LNCAP (cell line): ENCODE measurements around the gene TMEM129.

Experiments
- TF ChIP-seq, protein P1 (sequence below): fragments of 450-650 bp; IDR thresholded peaks from 2 replicates; pipeline ENCODE4 v1.5.1; 2017; ENCODE audit warnings: mild to moderate bottlenecking

TMEM129 gene

DNA sequence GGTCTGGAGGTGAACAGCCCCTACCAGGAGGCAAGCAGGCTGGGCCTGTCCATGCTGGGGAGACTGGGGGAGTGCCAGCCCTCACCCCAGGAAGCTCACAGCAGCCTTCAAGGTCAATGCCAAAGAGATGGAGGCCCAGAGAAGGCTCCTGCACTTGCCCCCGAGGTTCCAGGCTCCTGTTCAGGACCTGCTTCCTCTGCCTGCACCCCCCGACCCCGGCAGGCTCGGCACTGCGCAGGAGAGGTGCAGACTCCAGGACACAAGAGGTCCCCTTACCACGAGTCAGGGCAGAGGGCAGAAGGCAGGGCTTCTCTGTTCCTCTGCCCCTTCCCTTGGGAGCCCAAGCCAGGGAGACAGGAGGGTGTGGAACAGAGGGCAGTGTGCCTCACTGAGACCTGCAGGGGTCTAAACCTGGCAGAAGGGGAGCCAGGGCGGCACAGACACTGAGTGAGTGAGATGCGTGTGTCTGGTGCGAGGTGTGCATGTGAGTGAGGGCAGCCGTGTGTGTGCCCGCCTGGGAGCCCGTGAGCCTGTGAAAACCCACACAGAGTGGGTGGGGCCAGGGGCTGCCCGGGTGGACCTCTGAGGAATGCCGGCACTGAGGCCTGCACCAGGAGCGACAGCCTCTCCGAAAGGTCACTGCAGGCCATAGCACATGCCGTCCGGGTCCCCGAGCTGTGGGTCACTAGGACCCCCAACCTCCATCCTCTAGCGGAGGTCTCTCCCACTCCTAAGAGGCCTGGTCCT is 41.3 kb upstream of the TMEM129 start:
- TF ChIP-seq, protein P1, sequence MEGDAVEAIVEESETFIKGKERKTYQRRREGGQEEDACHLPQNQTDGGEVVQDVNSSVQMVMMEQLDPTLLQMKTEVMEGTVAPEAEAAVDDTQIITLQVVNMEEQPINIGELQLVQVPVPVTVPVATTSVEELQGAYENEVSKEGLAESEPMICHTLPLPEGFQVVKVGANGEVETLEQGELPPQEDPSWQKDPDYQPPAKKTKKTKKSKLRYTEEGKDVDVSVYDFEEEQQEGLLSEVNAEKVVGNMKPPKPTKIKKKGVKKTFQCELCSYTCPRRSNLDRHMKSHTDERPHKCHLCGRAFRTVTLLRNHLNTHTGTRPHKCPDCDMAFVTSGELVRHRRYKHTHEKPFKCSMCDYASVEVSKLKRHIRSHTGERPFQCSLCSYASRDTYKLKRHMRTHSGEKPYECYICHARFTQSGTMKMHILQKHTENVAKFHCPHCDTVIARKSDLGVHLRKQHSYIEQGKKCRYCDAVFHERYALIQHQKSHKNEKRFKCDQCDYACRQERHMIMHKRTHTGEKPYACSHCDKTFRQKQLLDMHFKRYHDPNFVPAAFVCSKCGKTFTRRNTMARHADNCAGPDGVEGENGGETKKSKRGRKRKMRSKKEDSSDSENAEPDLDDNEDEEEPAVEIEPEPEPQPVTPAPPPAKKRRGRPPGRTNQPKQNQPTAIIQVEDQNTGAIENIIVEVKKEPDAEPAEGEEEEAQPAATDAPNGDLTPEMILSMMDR: no peak

- TF ChIP-seq, protein P1: no peak
Observed at GRCh38 chr4:1761130-1761689, 40.1 kb upstream of the TMEM129 start.

- TF ChIP-seq, protein P1: no peak
Observed at GRCh38 chr4:1760521-1761071, 39.5 kb upstream of the TMEM129 start.

GRCh38 chr4:1759818-1760223 is 38.7 kb upstream of the TMEM129 start:
- TF ChIP-seq, protein P1: no peak

DNA sequence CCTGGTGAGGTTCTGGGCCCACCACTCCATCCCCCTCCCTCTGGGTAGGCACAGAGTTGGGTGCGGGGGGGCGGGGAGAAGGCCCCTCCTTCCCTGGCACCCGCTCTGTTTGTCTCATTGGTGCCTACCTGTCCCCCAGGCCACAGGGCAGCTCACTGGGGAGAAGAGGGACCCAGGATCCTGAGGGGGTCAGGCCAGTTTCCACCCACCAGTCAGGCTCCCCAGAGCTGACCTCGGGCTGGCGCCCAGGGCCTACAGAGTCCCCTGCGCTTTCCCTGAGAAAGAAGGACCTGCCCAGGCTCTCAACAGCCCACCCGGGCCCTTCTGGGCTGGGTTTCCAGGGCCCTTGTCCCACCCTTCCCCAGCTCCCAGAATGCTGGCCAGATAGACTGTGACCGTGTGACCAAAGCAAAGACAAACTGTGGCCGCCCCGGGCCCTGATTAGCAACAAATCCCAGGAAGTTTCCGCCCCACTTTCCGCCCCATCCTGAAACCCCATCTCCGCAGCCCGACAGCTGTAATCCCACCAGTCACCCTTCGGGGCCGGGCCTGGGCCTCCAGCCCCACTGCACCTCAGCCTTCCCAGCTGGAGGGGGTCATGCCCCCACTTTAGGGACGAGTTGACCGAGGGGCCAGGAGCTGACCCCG is 38.2 kb upstream of the TMEM129 start:
- TF ChIP-seq, protein P1: no peak

GRCh38 chr4:1758306-1759121 is 37.4 kb upstream of the TMEM129 start:
- TF ChIP-seq, protein P1: no peak

- TF ChIP-seq, protein P1: no peak
Observed at GRCh38 chr4:1757836-1758235, 36.7 kb upstream of the TMEM129 start.
